ENCODE measurements around the gene ZNF547. TPM values are rescaled to one million over a fixed set of nuclear protein-coding genes. Genes with fewer than 3 reads are reported as not detected.

ZNF547 gene
- 2.6 and 3.4 TPM in 2 replicates for total RNA-seq (2014; rRNA removed; shearing (Covaris generic))

DNA sequence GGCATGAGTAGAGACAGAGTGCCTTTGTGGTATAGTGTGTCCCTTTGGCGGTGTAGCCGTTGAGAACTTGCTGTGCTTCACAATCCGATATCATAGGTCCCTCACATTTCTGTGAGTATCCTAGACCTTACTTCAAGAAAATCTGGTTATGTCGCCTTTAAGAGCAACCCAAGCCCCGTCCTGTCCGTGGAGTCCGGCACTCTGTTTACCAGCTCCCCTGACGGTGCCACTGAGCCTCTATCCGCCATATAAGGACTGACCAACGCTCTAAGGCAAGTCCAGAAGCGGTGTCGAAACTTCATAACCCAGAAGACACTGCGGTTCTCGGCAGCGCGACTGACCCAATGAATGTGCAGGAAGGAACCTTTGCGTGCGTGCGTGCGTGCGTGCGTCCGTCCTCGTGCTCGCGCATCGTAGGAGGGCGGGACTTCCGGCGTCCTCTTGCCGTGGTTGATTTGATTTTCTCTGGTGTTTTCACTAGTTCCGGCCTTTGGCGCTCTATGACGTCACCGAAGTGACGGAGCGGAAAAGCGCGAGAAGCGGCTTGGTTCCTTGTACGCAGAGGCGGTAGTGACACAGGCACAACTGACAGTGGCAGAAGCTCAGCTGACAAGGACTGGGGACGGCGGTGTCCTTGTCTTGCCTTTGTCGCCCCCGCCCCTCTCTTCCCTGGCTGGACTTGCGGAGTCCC lies at the start of gene ZNF547, which contains the start of gene TRAPPC2B:
Gene ZNF547, plus strand, starts transcription at position 555 of the 691 bp plus-strand sequence. CDS start 5,005 bp downstream, outside the sequence.
Gene TRAPPC2B, plus strand, starts transcription at position 555 of the 691 bp plus-strand sequence. CDS start 1,283 bp downstream, outside the sequence.
- DNase-seq (ENCODE audit: low read depth): peak; percentile 100

DNA sequence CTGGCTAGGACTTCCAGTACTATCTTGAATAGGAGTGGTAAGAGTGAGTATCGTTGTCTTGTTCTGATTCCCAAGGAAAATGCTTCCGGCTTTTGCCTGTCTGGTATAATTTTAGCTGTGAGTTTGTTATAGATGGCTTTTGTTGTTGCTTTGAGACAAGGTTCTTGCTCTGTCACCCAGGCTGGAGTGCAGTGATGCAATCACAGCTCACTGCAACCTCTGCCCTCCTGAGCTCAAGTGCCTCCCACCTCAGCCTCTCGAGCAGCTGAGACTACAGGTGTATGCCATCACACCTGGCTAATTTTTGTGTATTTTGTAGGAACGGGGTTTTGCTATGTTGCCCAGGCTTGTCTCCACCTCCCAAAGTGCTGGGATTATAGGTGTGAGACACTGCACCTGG lies 49.2 kb upstream of the ZNF547 start:
- DNase-seq (ENCODE audit: low read depth): no peak

DNA sequence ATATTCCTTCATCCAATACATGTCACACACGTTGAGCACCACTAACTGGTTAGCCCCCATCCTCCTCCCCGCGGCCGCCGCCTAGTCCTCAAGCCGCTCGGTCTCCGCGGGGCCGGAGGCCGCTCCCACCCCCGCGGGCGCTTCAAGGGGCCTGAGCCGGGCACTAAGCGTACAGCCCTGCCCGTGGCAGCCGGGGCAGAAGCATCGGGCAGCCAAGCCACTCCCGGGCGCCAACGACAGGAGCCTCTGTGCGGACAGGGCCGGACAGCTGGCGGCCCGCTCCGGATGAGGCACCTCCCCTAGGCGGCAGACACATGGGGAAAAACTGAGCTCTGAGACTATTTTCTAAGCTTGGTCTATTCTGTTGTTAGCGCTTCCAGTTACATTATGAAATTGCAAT lies 45.8 kb upstream of the ZNF547 start:
- peak; percentile 12 for DNase-seq (ENCODE audit: low read depth)

DNA sequence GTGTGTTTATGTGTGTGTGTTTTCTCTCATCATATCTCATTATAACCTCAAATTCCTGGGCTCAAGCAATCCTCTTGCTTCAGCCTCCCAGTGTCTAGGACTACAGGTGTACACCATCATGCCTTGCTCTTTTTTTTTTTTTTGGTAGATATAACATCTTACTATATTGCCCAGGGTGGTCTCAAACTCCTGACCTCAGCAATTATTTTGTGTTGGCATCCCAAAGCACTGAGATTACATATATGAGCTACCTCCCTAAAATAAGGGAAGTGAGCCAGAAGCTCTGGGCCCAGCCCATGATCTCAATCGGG lies 43.5 kb upstream of the ZNF547 start:
- no peak for DNase-seq (ENCODE audit: low read depth)

DNA sequence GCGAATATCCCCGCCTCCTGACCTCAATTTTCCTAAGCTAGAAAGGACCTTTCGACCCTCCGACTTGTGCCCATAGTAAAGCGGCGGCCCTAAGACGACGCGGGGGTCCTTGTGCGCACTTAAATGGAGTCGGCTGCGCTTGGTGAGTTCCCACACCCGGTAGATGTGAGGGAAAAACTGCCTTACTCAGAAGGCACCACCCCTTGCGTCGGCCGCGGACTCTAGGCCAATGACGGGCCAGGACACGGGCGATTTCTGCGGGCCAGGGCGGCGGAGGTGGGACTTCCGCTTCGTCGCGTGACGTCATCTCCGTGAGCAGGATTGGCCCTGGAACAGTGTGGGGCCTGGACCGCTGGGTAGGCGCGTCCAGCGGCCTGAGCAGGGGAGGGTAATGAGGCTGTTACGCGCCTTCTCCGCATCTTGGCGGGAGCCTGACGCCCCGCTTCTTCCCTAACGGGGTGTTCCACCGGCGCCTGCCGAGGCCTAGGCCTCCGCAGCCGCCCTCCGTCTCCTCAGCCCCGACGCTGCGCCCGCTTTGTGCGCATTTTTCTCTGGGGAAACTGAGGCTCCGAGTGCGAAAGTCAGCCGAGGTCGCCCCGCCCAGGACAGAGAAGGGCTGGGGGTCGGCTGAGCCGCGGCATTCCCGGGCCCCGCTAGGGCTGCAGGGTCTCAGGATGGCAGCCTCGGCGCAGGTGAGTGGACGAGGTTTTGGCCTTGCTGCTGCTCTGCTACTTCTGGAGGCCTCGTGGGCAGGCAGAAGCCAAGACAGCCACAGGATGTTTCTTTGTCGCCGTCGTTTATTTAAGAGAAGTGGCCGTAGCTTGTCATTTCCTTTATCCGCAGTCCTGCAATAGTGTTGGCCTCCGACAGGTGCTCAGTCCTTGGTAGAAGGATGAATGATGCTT lies 42.9 kb upstream of the ZNF547 start, which contains the start of gene ZNF543:
Gene ZNF543, plus strand, starts transcription at position 293 of the 905 bp plus-strand sequence. Its CDS starts 382 bp downstream, at position 675.
- peak; percentile 99 for DNase-seq (ENCODE audit: low read depth)

DNA sequence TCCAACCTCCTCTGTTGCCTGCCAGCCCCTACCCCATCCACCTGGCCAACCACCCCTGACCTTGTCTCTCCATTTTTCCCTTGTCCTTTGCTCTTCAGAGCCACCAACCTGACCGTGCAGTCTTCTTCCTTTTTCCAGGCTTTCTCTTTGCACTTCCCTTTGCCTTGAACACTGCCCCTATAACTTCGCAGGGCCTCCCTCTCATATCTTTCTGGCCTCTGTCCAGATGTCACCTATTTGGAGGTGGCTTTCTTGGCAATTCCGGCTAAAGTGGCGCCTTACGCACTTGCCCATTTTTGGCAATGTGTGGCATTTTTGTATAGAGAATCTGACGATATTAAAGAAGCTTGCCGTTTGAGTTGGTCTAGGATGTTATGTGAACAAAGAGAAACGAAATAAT lies 42.2 kb upstream of the ZNF547 start:
- DNase-seq (ENCODE audit: low read depth): no peak

DNA sequence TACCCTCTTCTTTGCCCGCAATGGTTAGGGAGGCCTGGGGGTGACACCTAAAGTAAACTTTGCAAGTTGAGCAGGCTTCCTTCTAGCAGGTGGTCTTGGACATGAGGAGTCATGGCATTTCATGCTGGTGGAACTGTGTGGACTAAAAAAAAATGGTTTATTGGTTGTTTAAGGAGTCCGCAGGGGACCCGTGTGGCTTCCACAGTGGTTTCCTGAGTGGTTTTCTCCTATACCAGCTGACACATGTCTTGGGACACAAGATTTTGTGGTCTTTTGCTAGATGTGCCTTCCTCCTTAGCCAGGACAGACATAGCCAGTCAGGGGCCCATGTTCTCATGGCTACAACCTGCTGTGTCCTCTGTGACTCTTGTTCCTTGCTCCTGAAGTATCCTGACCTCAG lies 41.6 kb upstream of the ZNF547 start:
- DNase-seq (ENCODE audit: low read depth): no peak

DNA sequence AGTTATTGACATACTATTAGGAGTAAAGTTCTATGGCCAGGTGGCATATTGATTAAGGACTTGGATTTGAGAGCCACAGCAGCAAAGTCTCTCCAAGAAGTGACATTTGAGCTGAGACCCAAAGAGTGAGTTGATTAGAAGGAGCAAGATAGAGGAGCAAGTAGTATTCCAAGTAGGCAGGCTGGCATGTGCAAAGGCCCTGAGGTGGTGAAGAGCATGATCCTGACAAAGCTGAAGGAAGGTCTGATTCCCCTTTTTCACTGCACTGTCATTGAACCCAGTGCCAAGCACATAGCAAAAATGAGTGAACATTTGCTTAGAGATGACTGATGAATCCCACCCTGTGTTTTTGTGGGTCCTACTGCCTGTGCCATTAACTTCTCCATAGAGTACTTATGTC lies 38.4 kb upstream of the ZNF547 start:
- no peak for DNase-seq (ENCODE audit: low read depth)

DNA sequence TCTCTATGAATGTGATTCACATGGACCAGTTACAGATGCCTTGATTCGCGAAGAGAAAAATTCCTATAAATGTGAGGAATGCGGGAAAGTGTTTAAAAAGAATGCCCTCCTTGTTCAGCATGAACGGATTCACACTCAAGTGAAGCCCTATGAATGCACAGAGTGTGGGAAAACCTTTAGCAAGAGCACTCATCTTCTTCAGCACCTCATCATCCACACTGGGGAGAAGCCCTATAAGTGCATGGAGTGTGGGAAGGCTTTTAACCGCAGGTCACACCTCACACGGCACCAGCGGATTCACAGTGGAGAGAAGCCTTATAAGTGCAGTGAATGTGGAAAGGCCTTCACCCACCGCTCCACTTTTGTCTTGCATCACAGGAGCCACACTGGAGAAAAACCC lies 35.4 kb upstream of the ZNF547 start:
- no peak for DNase-seq (ENCODE audit: low read depth)

DNA sequence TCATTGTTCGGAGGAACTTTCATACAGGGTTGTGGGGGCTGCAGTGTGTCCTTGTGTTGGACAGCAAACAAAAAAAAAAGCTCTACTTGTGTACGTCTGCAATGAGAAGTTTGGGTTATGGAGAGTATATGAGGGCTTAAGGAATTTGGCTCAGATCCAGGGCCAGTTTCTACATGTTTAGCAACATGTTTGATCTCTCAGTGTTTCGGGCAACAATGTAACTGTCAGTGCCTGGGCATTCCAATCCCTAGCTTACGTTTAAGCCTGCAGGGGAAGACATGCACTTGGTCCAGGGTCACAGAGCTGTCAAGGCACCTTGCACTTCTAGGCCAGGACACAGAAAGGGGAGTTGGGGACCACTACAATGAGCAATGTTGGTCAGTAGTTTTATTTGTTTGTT lies 29.2 kb upstream of the ZNF547 start:
- DNase-seq (ENCODE audit: low read depth): no peak

DNA sequence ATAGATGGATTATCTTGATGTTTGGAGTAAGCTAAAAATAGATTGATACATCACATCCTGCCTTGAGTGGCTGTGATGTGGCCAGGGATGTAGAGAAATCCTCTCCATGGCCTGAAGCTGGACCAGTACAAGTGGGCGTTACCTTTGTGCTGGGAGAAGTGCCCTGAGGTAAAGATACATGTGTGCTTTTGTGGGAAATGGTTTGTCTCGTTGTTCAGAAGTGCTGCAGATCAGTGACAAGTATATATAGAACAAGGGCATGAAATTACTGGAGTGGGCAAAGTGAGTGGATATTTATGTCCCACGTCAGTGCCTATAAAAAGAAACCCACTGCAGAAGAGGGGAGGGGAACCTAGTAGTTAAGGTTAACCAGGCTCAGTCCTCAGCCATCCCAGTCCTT lies 24.5 kb upstream of the ZNF547 start:
- DNase-seq (ENCODE audit: low read depth): no peak

DNA sequence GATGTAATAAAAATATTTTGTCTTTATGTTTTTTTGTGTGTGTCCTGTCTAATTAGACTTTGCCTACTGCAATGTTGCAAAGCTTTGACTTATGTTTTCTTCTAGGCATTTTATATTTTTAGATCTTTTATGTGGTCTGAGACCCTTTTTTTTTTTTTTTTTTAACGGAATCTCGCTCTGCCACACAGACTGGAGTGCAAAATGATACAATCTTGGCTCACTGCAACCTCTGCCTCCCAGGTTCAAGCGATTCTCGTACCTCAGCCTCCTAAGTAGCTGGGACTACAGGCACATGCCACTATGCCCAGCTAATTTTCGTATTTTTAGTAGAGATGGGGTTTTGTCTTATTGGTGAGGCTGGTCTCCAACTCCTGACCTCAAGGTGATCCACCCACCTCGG lies 20.8 kb upstream of the ZNF547 start:
- DNase-seq (ENCODE audit: low read depth): no peak

DNA sequence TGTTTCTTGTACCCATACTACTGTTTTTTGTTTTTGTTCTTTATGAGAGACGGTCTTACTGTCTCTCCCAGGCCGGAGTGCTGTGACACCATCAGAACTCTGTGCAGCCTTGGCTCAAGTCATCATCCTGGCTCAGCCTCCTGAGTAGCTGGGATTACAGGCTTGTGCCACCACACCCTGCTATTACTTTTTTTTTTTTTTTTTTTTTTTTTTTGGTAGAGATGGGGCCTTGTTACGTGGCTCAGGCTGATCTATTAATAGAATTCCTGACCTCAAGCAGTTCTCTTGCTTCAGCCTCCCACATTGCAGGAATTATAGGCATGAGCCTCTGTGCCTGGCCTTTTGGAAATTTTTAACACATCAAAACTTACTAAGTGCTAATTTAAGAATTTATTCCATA lies 15.2 kb upstream of the ZNF547 start:
- no peak for DNase-seq (ENCODE audit: low read depth)

DNA sequence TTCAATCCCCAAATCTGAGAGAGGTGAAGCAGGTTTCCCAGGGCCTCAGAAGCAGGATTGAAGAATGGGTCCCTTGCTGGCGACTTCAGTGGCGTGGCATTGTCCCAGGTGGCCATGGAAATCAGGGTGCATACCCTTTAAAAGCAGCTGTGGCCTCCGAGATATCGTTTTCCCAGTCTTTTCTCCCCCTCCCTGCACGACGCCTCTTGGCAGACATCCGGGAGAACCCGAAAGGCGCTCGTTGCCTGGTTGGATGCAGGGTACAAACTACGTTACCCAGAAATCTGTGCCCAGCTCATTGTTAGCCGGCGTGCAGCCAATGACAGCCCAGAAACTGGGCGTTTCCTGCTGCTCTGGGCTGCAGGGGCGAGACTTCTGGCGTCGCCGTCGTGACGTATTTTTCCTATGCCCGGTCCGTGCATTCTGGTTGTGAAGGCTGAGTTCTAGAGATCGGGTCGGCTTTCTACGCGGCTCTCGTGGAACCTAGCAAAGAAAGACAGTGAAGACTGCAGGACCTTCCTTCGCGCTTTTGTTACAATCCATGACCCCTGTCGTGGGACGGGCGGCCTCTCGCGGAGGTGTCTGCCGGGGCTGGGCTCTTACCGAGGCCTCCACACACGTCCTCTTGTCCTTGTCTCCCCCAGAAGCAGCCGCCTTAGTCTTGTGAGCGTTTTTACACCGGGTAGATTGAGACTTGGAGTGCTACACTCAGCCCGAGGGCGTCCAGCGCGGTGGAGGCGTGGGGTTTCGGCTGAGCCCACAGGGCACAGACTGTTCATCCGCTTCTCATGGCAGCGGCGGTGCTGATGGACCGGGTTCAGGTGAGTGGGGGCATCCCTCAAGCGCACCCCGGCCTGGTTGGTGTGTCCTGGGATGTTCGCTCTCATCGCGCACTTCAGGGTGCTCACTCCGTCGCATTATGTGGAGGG lies 12.2 kb upstream of the ZNF547 start, which contains the start of gene ZNF304:
Gene ZNF304, plus strand, starts transcription at position 395 of the 929 bp plus-strand sequence. Its CDS starts 394 bp downstream, at position 789.
- peak; percentile 96 for DNase-seq (ENCODE audit: low read depth)

DNA sequence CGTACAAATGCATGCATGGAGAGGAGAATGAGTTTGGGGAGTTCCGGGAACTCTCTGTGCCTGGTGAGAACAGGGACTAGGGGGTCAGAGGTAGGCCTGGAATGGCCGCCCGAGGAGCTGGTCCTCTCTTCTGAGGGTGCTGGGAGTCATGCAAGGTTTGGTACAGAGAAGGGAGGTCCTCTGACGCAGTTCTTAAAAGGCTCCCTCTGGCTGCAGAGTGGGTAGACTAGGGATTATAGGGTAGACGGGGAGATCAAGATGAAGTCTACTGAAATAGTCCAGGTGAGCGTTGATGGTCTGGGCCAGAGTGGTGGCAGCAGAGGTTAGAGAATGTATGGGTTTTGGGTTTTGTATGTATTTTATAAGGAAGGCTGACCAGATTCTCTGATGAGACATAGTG lies 11.5 kb upstream of the ZNF547 start:
- no peak for DNase-seq (ENCODE audit: low read depth)

DNA sequence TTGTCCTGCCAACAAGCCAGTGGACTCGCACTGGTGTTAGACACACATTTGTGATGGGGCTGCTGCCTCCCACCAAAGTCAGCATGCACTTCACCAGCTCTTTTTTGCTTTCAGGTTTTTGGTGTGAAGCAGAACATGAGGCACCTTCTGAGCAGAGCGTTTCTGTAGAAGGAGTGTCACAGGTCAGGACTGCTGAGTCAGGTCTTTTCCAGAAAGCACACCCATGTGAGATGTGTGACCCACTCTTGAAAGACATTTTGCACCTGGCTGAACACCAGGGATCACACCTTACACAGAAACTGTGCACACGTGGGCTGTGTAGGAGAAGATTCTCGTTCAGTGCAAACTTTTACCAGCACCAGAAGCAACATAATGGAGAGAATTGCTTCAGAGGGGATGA lies 7.4 kb upstream of the ZNF547 start:
- DNase-seq (ENCODE audit: low read depth): no peak

DNA sequence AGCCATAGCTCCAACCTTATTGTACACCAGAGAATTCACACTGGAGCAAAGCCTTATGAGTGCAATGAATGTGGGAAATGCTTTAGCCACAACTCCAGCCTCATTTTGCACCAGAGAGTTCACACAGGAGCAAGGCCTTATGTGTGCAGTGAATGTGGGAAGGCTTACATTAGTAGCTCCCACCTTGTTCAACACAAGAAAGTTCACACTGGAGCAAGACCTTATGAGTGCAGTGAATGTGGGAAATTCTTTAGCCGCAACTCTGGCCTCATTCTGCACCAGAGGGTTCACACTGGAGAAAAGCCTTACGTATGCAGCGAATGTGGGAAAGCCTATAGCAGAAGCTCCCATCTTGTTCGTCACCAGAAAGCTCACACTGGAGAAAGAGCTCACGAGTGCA lies 5.9 kb upstream of the ZNF547 start:
- no peak for DNase-seq (ENCODE audit: low read depth)

DNA sequence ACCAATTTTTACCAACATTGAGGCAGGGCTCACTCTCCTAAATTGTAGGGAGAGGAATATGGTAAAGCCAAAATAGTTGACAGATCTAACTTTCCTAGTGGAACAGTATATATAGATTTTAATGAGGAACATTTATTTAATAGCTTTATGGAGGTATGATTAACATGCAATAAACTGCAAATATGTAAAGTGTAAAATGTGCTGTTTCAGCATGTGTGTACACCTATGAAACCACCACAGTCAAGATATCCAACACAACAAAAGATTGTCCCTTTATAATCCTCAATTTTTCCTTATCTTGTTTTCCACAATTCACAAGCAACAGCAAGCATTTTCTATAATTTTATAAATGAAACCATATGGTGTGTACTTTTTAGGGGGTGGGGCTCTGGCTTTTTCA lies 4.1 kb upstream of the ZNF547 start:
- no peak for DNase-seq (ENCODE audit: low read depth)

DNA sequence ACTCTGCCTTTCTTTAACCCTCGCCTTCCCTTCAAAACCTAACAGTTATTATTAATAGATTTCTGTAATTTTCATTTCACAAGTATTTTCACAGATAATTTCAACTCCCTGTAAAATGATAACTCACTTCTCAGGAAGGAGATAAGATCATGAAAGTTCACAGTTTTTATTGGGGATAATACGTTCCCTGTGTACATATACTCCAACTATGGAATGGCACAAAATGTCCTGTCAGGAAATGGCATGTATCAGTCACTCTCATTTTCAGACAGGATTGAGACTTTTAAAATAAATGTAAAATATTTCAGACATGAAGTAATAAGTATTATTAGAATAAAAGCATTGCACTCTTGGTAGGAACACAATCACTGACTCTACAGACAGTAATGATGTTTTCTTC lies 932 bp upstream of the ZNF547 start:
- DNase-seq (ENCODE audit: low read depth): no peak

DNA sequence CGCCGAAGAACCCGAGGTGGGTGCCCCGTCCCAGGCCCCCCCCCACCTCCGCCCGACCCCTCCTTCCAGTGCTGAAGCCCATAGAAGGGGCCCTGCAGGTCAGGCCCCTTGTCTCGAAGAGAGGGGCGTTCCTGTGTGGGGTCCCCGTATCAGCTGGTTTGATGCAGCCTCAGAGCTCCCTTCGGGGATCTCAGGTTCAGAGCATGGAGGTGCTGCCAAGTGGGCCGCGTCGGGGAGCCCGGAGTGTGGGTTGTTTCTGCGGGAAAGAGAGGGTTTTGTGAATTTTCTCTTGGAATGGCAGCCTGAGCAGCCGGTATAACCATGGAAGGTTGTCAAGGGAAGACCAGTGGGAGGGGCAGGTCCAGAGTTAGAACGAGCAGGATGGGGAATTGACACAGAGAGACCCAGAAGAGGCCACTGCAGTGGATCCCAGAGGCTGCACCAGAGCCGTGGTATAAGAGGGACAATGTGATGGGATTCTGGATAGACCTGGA lies 384 bp downstream of the ZNF547 start:
- peak; percentile 9 for DNase-seq (ENCODE audit: low read depth)

DNA sequence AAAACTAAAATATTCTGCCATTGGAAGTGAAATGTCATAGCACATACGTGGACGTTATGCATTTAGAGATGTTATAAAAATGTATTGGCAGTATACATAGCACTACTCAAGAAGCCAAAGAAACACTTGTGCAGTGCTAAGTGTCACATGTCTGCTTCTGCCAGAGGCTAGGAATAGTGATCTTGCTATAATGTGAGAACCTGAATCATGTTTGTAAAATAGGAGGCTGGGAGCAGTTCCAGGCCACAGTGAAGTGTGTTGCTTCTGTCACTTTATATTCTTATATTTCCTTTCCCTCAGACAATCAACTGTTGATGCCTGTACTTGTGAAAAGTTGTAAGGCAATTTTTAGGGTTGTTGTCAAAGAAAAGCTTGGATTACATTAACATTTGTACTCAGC lies 3.4 kb downstream of the ZNF547 start:
- no peak for DNase-seq (ENCODE audit: low read depth)

DNA sequence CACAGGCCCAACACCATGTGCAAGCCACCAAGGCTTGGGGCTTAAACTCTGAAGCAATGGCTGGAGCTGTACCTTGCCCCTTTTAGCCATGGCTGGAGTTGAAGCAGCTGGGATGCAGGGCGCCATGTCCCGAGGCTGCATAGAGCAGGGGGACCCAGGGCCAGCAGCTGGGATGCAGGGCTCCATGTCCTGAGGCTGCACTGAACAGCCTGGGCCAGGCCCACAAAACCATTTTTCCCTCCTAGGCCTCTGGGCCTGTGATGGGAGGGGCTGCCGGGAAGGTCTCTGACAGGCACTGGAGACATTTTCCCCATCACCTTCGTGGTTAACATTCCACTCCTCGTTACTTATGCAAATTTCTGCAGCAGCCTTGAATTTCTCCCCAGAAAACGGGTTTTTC lies 10.8 kb downstream of the ZNF547 start:
- DNase-seq (ENCODE audit: low read depth): no peak
